Epidermal melanocyte (primary cell): ENCODE measurements around the gene TMEM170A.
"Not testable (repeated sequence)": the region's sequence is repeated elsewhere in the genome, so short reads cannot be mapped to it uniquely, and the experiment has no call there.

Source experiments
- DNase-seq: peaks from one replicate; pipeline ENCODE4 v3.0.0; 2011; ENCODE audit warnings: low spot score; ENCODE audit not compliant: insufficient read length

The TMEM170A gene, protein sequence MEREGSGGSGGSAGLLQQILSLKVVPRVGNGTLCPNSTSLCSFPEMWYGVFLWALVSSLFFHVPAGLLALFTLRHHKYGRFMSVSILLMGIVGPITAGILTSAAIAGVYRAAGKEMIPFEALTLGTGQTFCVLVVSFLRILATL

GRCh38 chr16:75464122-75464918 lies at the start of gene TMEM170A:
TSS of gene TMEM170A (minus strand) at chr16:75464689. CDS start at chr16:75464600, 89 bp downstream.
- peak; percentile 97 for DNase-seq

DNA sequence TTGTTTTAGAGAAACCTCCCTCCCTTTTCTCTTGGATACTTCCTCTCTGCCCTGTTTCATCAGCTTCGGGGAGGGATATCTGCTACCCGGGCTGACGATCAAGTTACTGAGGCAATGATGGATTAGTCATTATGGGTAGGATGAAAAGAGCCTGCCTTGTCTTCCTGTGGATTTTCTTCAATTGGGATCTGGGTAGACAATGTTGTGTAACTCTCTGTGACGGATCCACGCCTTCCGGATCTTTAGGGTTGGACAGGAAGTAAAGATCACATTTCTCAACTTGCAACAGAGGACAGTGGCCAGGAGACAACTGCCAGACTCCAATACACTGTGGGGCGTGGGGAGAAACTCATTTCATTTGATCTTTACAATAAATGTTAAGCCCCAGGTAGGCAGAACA lies 42.1 kb upstream of the TMEM170A start:
- peak; percentile 55 for DNase-seq

GRCh38 chr16:75506107-75506506 lies 41.6 kb upstream of the TMEM170A start:
- DNase-seq = no peak

- DNase-seq = no peak
Measured at GRCh38 chr16:75503801-75504200, 39.3 kb upstream of the TMEM170A start.

DNA sequence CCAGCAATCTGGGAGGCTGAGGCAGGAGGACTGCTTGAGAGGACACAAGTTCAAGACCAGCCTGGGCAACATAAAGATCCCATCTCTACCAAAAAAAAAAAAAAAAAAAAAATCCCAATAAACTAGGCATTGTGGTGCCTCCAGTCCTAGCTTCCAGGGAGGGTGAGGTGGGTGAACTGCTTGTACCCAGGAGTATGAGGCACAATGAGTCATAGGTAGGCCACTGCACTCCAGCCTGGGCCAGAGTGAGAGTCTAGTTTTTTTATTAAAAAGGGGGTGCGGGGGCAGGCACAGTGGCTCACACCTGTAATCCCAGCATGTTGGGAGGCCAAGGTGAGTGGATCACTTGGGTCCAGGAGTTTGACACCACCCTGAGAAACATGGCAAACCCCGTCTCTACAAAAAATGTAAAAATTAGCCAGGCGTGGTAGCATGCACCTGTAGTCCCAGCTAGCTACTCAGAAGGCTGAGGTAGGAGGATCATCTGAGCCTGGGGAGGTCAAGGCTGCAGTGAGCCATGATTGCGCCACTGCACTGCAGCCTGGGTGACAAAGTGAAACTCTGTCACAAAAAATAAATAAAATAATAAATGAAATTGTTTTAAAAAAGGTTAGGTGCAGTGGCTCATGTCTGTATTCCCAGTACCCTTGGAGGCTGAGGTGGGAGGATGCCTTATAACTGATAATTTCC lies 38.6 kb upstream of the TMEM170A start:
- DNase-seq = no peak

DNA sequence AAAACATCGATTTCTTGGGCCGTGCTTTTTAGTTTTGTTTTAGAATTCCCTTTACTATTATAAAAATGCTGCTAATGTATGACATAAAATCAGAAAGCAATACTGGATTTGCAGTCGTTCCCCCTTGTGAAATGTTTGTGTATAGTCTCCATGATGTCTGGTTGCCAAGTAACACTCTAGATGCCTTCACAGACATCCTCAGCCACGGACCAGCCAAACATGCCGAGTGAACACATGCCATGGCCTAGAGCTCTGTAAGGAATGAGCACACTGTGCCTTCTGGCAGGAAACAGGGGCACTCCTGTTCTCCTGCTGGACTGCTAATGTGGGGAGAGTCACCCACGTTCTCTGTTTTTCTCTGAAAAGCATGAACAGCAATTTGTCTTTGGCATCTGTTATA lies 37.3 kb upstream of the TMEM170A start:
- not testable (repeated sequence) for DNase-seq

GRCh38 chr16:75501359-75501758 lies 36.9 kb upstream of the TMEM170A start:
- DNase-seq = no peak

DNA sequence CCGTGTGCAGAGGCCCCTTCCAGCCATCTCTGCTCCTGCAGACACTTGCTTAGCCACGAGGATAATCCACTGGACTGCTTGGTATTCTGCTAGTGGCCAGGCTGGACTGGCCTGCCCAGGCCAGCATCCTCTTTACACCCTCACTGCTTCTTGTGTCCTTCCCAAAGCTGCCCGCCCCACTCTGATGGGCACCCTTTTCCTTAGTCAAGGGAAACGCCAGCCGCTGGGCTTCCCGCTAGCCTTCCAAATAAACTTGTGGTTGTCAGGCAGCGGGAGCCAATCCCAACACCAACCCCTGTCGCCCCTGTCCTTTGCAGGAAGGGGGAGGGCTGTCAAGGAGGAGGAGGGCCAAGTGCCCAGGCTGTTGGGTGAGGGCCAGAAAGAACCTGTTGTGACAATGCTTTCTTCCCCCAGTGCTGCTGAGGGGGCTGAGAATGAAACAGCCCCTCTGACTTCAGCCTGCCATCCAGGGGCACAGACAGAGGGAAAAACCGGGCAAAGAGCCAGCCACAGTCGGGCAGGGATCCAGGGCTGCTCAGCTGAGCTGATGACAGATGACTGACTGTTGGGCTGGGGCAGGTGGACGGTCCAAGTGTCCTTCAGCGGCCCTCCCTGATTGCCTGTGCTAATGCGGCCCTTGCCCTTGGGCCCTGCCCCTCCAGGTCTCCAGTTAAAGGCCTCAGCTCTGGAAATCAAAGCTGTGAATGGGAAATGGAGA lies 34.3 kb upstream of the TMEM170A start:
- DNase-seq = not testable (repeated sequence)

GRCh38 chr16:75497558-75497957 lies 33.1 kb upstream of the TMEM170A start:
- DNase-seq = no peak

DNA sequence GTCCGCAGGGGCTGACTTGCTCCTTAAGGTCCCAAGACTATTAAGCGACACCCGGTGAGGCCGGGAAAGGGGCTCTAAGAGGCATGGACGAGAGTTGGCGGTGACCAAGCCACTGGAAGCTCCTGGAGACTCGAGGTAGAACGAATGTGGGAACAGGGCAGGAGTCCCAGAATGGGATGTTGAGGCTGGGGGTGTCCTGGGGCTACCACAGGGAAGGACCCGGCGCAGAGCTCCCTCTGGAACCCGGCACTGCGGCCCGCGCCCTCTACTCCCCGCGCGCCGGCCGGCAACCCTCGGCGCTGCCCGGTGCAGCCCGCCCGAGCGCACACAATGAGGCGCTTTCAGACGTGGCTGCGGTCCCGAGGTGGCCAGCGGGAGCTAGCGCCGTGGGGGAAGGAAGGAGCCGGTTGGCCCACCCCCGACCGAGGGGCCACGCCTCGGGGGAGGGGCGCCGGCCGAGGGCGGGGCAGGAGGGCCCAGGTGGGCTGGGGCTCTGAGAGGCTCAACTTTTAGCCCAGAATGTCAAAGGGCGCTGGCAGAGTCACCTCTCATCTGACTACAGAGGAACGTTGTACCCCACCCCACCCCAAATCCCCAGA lies 30.7 kb upstream of the TMEM170A start, which contains the start of gene CHST6:
CHST6 (minus strand) TSS at position 366 of the 599 bp plus-strand sequence. CDS start 15,613 bp downstream, outside the sequence.
- DNase-seq = peak; percentile 36

GRCh38 chr16:75494661-75495075 lies 30.2 kb upstream of the TMEM170A start:
- DNase-seq = no peak

DNA sequence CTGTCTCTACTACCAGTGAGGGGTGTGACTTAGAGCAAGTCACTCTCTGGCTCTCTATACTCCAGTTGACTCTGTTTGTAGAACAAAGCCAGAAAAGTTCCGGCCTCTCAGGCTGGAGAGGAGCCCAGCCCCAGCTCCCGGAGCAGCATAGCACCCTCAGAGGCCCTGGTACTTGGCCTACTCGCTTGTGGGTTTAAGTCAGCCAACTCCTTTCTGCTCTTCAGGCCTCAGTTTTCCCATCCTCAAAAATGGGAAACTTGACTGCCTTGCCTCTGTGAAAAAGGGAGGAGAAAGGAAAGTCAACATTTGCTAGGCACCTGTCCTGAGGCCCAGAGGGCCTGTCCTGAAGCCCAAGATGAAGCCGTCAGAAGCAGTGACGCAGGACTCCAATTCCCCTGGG lies 29.7 kb upstream of the TMEM170A start:
- no peak for DNase-seq

DNA sequence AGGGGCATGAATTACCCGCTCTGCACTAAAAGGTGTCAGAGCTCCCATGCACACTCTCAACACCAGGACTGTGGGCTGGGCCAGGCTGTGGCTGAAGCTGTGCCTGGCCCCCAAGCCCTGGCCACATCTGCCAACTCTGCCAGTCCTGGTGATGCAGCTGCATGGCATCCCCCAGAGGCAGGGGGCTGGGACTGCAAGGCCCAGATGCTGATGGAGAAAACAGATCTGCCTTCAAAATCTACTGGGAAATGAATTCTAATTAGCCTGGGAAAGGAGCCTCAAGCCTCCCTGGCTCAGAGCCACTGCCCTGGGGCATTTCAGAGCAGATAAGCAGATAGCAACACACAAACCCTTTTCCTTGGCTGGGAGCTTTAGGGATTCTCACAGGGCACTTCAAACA lies 27.4 kb upstream of the TMEM170A start:
- peak; percentile 42 for DNase-seq

- DNase-seq = no peak
Measured at GRCh38 chr16:75488322-75488721, 23.8 kb upstream of the TMEM170A start.

- DNase-seq = no peak
Measured at GRCh38 chr16:75486676-75487313, 22.3 kb upstream of the TMEM170A start.

GRCh38 chr16:75486014-75486675 lies 21.7 kb upstream of the TMEM170A start:
- peak; percentile 15 for DNase-seq

- no peak for DNase-seq
Measured at GRCh38 chr16:75485230-75486013, 20.9 kb upstream of the TMEM170A start.

DNA sequence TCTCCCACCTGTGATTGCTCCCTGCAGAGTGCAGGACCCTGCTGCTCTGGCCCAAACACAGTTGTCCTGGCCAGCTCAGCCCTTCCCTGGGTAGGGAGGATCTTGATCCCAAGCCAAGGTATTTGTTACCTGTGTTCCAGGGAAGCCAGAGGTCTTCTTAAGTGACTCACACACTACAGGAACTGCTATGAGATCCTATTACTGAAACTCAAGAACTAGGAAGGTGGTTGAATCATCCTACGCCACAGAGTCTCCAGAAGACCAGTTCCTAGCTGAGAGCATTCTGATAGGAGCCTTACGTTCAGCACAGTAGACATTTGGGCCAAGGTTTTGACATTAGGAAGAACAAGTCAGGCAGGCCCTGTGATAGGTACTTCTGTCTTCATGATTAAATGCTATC lies 18.7 kb upstream of the TMEM170A start:
- DNase-seq = peak; percentile 14

GRCh38 chr16:75482434-75483205 lies 18.1 kb upstream of the TMEM170A start:
- peak; percentile 11 for DNase-seq
